ENCODE measurements around the gene ZIC5. TPM values are rescaled to one million over a fixed set of nuclear protein-coding genes. Genes with fewer than 3 reads are reported as not detected.

The ZIC5 gene
- total RNA-seq, 2 donors from 2014 or later: not detected

DNA sequence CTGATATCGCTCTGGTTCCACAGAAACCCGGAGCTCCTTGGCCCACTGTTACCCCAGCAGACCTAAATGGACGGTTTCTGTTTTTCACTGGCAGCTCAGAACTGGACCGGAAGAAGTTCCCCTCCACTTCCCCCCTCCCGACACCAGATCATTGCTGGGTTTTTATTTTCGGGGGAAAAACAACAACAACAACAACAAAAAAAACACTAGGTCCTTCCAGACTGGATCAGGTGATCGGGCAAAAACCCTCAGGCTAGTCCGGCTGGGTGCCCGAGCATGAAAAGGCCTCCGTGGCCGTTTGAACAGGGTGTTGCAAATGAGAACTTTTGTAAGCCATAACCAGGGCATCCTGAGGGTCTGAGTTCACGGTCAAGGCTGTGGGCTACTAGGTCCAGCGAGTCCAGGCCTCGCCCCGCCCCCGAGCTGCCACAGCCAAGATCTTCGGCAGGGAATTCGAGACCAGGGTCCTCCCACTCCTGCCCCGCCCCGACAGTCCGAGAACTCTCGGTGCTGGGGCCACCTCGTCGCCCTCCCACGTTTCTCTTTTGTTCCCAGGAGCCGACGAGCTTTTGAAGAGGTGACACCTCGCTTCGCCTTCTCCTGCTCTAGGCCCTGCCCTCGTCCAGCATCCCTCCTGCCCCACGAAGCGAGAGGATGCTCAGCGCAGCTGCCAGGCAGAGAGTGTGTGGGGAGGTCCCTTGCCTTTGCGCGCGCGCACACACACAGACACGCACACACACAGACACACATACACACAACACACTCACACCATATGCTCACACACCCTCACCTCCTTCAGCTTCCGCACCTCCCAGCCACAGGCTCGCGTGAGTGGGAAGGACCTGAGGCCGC is 18.8 kb upstream of the ZIC5 start:
- H3K4me1 ChIP-seq (ENCODE audit: control insufficient read depth in 1 of 2, low read depth in 2 of 2): peaks cover 4 to 5% of the 10 kb centered on the region in 2 donors
- peaks cover 81% of the 10 kb centered on the region for H3K27me3 ChIP-seq (replicated peaks; ENCODE audit: insufficient read depth)
- TF ChIP-seq, protein P1, sequence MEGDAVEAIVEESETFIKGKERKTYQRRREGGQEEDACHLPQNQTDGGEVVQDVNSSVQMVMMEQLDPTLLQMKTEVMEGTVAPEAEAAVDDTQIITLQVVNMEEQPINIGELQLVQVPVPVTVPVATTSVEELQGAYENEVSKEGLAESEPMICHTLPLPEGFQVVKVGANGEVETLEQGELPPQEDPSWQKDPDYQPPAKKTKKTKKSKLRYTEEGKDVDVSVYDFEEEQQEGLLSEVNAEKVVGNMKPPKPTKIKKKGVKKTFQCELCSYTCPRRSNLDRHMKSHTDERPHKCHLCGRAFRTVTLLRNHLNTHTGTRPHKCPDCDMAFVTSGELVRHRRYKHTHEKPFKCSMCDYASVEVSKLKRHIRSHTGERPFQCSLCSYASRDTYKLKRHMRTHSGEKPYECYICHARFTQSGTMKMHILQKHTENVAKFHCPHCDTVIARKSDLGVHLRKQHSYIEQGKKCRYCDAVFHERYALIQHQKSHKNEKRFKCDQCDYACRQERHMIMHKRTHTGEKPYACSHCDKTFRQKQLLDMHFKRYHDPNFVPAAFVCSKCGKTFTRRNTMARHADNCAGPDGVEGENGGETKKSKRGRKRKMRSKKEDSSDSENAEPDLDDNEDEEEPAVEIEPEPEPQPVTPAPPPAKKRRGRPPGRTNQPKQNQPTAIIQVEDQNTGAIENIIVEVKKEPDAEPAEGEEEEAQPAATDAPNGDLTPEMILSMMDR (IDR thresholded peaks at IDR 0.05): no peak
- H3K9me3 ChIP-seq: no peaks in the 10 kb centered on the region
- H3K36me3 ChIP-seq: no peaks in the 10 kb centered on the region
- ATAC-seq (ENCODE audit: insufficient number of reproducible peaks, low FRiP score, low read depth) (no peak), DNase-seq (ENCODE audit: low spot score) (no peak)
- H3K4me3 ChIP-seq: peak overlapping the region; percentile 5
- no peak overlapping the region for H3K27ac ChIP-seq

GRCh38 chr13:99989276-99990125 is 17.9 kb upstream of the ZIC5 start:
- no peak for DNase-seq (ENCODE audit: low spot score)

GRCh38 chr13:99988529-99989275 is 17.1 kb upstream of the ZIC5 start:
- no peak for ATAC-seq (ENCODE audit: insufficient number of reproducible peaks, low FRiP score, low read depth)
- Histone ChIP-seq H3K4me1 (ENCODE audit: control insufficient read depth in 1 of 2, low read depth in 2 of 2) (peaks cover 4 to 5% of the 10 kb centered on the region in 2 donors), H3K36me3 (no peaks in the 10 kb centered on the region), H3K27ac (peak overlapping the region in 1 of 2 donors; percentile 37), H3K9me3 (no peaks in the 10 kb centered on the region), H3K4me3 (no peak overlapping the region), H3K27me3 (replicated peaks; ENCODE audit: insufficient read depth) (peaks cover 79% of the 10 kb centered on the region)
- TF ChIP-seq, protein P1 (IDR thresholded peaks at IDR 0.05): no peak
- no peak for DNase-seq (ENCODE audit: low spot score)

More at GRCh38 chr13:99989276-99990125, 17.9 kb upstream of the ZIC5 start:
- Histone ChIP-seq H3K4me1 (ENCODE audit: control insufficient read depth in 1 of 2, low read depth in 2 of 2) (peaks cover 4 to 5% of the 10 kb centered on the region in 2 donors), H3K36me3 (no peaks in the 10 kb centered on the region), H3K4me3 (peak overlapping the region; percentile 5), H3K27me3 (replicated peaks; ENCODE audit: insufficient read depth) (peaks cover 79% of the 10 kb centered on the region), H3K9me3 (no peaks in the 10 kb centered on the region), H3K27ac (no peak overlapping the region)
- ATAC-seq (ENCODE audit: insufficient number of reproducible peaks, low FRiP score, low read depth): no peak
- TF ChIP-seq, protein P1 (IDR thresholded peaks at IDR 0.05): no peak

- Histone ChIP-seq H3K4me1 (ENCODE audit: control insufficient read depth in 1 of 2, low read depth in 2 of 2) (peaks cover 6 to 8% of the 10 kb centered on the region in 2 donors), H3K27ac (no peak overlapping the region), H3K4me3 (no peak overlapping the region), H3K9me3 (no peaks in the 10 kb centered on the region), H3K27me3 (replicated peaks; ENCODE audit: insufficient read depth) (peaks cover 76% of the 10 kb centered on the region), H3K36me3 (no peaks in the 10 kb centered on the region)
- DNase-seq (ENCODE audit: low spot score) (no peak), ATAC-seq (ENCODE audit: insufficient number of reproducible peaks, low FRiP score, low read depth) (no peak)
- TF ChIP-seq, protein P1 (IDR thresholded peaks at IDR 0.05): no peak
Observed at GRCh38 chr13:99987154-99988019, 15.8 kb upstream of the ZIC5 start.
